HG02571 (cell line): Measurements from ENCODE around the gene DDX10.

Experiments
- ATAC-seq: cut with Tn5 transposase; IDR thresholded peaks from one replicate; pipeline ENCODE4 v1.9.1; 2021; ENCODE audit warnings: mild to moderate bottlenecking, moderate library complexity; ENCODE audit not compliant: unreplicated experiment

Gene DDX10

GRCh38 chr11:108931168-108931567 is 266.3 kb downstream of the DDX10 start:
- no peak for ATAC-seq

DNA sequence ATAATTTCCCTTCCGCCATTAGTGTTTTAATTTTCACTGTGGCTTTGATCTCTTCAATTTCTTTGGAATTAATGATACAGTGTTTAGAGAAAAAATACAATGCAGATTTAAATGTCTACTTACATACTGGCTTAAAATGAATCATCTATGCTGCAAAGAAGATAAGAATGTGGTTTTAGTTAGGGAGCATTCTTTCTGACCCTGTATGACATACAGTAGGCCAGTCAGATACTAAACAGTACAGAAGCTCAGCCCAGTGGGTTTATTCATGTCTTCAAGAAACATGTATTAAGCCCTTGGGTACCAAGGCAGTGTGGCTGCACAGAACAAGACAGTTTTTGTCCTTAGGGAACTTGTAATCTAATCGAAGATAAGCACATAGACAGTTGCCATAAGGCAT is 268.8 kb downstream of the DDX10 start:
- no peak for ATAC-seq

DNA sequence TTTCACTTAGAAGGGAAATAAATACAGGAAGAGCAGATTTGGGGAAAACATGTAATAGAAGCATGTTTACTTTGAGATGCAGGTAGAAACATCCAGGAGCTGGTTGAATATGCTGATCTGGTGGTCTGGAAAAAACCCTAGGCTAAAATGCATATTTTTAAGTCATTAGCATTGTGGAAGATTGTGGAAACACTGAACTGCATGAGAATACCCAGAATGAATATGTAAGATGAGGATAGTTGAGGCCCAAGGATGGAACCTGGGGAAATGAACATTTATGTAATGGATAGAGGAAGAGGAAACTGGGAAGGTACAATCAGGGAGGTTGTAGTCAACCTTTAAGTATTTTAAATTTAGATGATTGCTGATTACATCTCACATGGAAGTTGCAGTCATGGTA is 269.4 kb downstream of the DDX10 start:
- ATAC-seq: no peak

GRCh38 chr11:108934696-108935095 is 269.8 kb downstream of the DDX10 start:
- ATAC-seq: no peak

DNA sequence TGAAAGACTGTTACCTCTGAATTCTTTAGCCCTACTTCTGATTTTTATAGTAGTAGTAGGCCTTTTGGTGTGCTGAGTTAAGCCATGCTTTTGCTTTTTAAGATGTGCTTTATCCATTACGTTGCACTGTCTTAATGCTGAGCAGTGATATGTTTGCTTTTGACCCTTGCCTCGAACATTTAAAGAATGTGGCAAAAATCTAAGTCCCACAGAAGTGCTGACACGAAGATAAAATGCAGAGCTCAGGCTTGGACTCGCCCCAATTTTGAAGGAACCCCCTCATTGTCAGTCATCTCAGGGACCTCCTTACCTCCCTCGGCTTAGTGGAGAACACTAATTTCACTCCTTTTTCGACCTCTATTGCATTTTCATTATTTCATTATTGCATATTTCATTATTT is 272.9 kb downstream of the DDX10 start:
- ATAC-seq: no peak

GRCh38 chr11:108938604-108939003 is 273.7 kb downstream of the DDX10 start:
- ATAC-seq: no peak

GRCh38 chr11:108939135-108939534 is 274.3 kb downstream of the DDX10 start:
- no peak for ATAC-seq

- no peak for ATAC-seq
These were observed 279.0 kb downstream of the DDX10 start for GRCh38 chr11:108943853-108944252.

- no peak for ATAC-seq
These were observed 279.8 kb downstream of the DDX10 start for GRCh38 chr11:108944471-108945178.

DNA sequence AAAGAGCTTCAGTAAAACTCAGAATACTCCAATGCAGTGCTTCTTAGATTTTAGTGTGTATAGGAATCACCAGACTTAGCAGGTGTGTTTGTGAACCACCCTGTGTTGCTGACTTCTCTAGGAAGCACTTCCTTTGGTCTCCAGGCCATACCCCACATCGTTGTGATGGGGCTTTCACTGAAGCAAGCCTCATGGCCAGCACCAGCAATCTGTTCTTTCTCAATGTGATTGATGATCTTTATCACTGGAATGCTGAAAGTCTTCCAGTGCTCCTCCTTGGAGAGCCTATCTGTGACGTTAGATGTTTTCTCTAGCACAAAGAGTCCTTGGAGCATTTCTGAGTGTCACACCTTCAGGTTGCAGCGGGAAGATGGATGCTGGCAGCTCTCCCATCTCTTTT is 280.5 kb downstream of the DDX10 start:
- ATAC-seq: no peak

DNA sequence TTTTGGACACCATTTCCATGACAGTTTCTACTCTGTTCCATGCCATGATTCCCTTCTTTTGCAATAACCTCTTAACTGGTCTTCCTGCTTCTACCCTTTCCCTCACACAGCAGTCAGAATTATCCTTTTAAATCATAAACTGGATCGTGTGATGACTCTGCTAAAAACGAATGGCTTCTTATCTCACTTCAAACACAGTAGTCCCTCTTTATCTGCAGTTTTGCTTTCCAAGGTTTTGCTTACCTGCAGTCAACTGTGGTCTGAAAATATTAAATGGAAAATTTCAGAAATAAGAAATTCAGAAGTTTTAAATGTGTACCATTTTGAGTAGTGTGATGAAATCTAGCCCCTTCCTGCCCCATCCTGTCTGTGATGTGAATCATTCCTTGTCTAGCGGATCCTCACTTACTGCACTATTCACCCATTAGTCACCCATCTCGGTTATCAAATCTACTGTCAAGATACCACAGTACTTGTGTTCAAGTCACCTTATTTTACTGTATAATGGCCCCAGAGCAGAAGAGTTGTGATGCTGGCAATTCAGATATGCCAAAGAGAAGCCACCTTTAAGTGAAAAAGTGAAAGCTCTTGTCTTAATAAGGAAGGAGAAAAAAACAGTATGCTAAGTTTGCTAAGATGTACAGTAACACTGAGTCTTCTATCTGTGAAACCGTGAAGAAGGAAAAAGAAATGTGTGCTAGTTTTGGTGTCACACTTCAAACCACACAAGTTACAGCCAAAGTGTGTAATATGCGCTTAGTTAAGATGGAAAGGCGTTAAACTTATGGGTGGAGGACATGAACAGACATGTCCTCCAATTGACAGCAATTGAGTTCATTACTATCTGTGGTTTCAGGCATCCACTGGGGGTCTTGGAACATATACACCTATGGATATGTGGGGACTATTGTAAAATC is 283.0 kb downstream of the DDX10 start:
- ATAC-seq: no peak

DNA sequence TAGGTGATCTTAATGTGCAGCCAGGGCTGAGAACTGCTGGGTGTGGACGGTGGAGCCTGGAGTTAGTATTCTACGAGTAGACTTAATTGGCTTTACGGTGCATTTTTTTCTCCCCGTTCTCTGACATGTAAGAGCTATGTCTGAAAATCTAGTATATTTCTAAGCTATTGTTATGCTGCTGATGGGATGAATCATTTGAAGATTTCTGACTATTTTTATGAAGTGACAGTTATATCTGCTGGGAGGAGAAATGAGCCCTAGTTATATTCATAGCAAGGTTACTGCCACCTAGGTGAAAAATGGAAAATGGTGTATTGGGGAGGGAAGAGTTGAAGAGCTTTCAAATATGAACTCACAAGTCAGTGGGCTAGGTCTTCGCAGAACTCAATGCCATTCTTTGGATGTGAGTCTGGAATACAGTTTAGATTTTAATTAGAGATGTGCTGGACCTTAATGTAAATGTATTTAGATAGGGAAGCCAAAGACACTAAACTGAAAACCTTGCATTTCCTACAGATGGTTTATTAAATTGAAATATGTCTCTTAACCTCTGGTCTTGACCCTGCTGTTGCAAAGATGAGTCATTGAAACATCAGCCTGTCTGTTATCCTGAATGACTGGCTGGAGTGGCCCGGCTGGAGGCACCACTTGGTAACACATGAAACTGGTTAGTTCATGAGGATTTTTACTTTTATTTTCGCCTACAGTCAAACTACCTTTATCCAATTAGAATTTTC is 293.7 kb downstream of the DDX10 start:
- ATAC-seq: peak; percentile 59

DNA sequence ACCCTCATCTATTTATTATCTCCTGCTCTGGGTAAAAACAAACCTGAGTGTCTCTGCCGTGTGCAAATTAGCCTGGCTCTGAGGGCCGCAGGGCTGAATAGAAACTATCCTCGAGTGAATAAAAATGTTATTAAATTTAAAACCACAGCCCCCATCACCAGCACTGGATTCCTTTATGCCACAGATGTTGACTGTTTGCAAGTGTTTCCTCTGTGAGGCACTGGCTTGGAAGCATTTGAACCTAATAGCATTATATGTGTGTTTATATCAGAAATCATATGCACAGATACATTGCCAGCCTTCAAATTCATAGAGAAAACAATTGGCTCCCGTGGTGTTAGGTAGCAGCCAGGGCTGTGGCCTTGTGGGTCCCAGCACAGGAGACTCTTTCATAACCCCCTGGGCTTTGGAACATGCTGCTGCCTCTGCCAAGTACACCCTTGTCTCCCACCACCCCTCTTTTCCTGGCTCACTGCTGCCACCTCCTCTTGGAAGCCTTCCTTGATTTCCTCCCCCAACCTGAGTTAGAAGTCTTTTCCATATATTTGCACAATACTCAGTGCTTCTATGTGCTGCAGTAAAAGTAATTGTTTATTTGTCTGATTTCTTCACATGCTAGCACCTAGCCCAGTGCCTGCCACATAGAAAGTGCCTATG is 294.4 kb downstream of the DDX10 start:
- ATAC-seq: no peak

- ATAC-seq: no peak
These were observed 295.0 kb downstream of the DDX10 start for GRCh38 chr11:108959874-108960273.

DNA sequence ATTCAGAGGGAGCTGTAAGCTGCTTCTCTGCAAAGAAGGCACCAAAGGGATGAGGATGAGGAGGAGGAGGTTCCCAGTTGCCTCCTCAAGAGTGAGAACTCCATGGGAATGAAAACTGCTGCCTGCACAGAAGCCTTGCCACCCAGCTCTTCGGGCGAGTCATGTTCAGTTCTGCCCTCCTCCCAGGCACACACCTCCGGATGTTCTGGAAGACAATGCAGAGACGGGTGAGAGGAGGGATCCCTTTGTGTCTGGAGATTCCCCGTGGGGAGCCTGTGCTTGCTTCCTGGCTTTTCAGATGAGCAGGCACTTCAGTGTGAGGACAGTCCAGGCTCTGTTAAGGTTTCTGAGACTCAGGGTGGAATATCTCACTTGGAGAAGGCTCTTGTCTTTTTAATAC is 295.6 kb downstream of the DDX10 start:
- ATAC-seq: no peak

DNA sequence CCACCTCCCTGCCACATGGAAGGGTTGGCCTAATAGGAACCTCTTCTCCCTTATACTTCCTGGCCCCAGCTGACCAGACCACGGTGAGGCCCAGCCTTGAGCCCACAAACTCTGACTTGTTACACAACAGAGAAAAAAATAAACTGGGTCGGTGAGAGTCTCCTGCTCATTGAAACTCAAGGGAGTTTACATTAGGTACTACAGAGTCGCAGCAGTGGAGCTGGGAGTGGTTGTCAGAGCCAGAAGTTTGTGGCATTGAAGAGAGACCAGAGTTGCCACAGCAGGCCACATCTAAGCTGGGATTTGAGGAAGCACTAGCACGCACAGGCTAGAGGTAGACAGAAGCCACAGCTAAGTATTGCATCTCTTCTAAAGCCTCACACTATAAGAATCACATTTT is 296.2 kb downstream of the DDX10 start:
- no peak for ATAC-seq

GRCh38 chr11:108963118-108963517 is 298.2 kb downstream of the DDX10 start:
- ATAC-seq: no peak

DNA sequence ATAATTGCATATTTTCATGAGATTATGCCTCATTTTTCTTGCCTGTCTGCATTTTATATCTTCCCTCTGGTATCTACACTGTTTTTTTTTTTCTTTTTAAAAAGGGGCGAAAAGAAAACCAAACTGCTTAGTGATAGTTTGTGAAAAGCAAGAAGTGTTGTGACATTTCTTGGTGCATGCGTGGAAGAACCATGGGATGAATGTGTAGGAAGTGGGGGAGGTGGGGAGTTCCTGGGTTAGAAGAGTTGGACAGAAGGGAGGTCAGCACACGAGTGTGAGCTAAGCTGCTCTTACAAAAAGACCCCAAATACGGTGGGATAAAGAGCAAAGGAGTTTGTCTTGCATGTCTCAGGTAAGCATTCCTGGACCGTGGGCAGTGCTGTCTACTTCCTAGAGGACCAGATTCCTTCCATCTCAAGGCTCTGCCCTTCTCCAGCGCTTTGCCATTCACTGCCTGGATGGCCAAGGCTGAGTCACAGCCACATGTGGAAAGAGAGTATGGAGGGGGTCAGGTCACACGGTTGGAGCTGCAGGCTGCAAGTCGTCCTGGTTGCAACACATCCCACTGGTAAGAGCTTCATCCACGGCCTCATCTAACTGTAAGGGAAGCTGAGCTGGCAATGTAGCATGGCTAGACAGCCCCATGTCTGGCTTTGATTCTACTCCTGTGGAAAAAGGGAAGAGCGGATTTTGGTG is 300.6 kb downstream of the DDX10 start:
- no peak for ATAC-seq

DNA sequence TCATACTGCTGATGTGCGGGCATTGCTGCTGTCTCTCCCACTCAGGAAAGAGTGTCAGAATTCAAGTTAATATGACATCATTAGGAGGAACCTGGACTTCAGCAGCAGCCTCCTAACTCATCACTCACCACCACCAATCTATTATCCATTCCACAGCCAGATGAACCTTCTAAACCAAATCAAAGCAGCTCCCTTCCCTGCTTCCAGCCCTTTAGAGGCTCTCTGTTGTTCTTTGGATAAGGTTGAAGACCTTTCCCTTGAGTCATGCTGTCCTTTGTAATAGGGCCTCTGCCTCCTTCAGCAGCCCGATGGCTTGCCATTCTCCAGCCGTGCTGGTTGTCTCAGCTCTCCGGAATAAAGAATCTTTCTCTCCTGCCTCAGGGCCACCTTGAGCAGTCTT is 301.3 kb downstream of the DDX10 start:
- ATAC-seq: no peak

DNA sequence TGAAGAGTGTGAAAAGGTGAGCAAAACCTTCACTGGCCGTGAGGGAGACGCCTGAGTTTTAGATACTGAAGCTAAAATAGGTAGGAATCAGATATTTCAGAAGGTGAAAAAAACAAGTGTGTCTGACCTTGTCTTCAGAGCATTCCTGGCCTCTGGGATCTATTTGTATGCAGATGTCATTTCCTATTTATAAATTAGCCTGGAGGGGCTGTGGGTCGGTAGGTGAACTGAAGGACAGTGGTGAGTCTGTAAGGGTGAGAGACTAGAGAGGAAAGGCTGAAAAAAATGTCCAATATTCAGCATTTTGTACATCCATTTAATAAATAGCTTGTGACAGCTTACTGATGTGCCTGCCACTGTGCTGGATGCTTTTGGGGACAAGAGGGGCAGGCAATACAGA is 302.1 kb downstream of the DDX10 start:
- no peak for ATAC-seq
